ENCODE data around the gene DCXR. TPM values are rescaled to one million over a fixed set of nuclear protein-coding genes. Genes with fewer than 3 reads are reported as not detected.

Gene DCXR
- total RNA-seq, 1 experiment from 2014 or later = 120 TPM

GRCh38 chr17:82065193-82065637, 27.7 kb upstream of the DCXR start:
- no peak for DNase-seq
- POLR2A ChIA-PET (ENCODE audit: unreplicated experiment) = interaction anchor here (1.2 kb wide), 1 partner anchor 27 kb away, joined by 5 read pairs; the partner anchor contains the start of gene DCXR

GRCh38 chr17:82064433-82065192, 27.1 kb upstream of the DCXR start:
- intact Hi-C loops (cut with micrococcal nuclease; ENCODE audit: unreplicated experiment) = no loop called here
- peak overlapping the region; percentile 71 for H3K4me3 ChIP-seq
- H3K79me2 ChIP-seq (ENCODE audit: low read depth) = peaks cover 17% of the 10 kb centered on the region; the same call in 1 of the 2 replicates
- peak overlapping the region; percentile 89 for H3K4me2 ChIP-seq
- no peaks in the 10 kb centered on the region for H3K9me2 ChIP-seq (ENCODE audit: insufficient read depth)
- no peaks in the 10 kb centered on the region for H3K36me3 ChIP-seq (ENCODE audit: low read depth)
- no peak for TF ChIP-seq EZH2 (IDR thresholded peaks at IDR 0.05; ENCODE audit: low read depth)
- no peak for TF ChIP-seq CTCF (conservative IDR thresholded peaks at IDR 0.05)
- H3K27ac ChIP-seq = no peak overlapping the region
- BruUV-seq (replicated peaks) = TSS peak; percentile 42
- ChIA-PET POLR2A (ENCODE audit: unreplicated experiment) (interaction anchor here (0.7 to 1.2 kb wide), 2 partner anchors 27 to 177 kb away, joined by 3 to 5 read pairs; partner anchors contain the start of gene DCXR), CTCF (interaction anchor here (0.9 kb wide), 1 partner anchor 27 kb away, joined by 3 read pairs; the partner anchor contains the start of gene DCXR)
- H2AFZ ChIP-seq = peak overlapping the region; percentile 64; the same call in 1 of the 2 replicates
- H3F3A ChIP-seq (ENCODE audit: insufficient read depth, low read depth) = no peaks in the 10 kb centered on the region
- H4K20me1 ChIP-seq (ENCODE audit: insufficient read depth) = no peaks in the 10 kb centered on the region
- H3K4me1 ChIP-seq (replicated peaks; ENCODE audit: insufficient read depth) = peaks cover 9% of the 10 kb centered on the region; the same call in 1 of the 2 replicates
- no peaks in the 10 kb centered on the region for H3K9me3 ChIP-seq (ENCODE audit: insufficient read depth, low read depth)
- no peaks in the 10 kb centered on the region for H3K27me3 ChIP-seq (ENCODE audit: insufficient read depth, low read depth)
- DNase-seq = peak; percentile 38 to 73

More at GRCh38 chr17:82065193-82065637, 27.7 kb upstream of the DCXR start:
- H3K36me3 ChIP-seq (ENCODE audit: low read depth) = no peaks in the 10 kb centered on the region
- no peak overlapping the region for H3K27ac ChIP-seq
- intact Hi-C loops (cut with micrococcal nuclease; ENCODE audit: unreplicated experiment) = no loop called here
- H3F3A ChIP-seq (ENCODE audit: insufficient read depth, low read depth) = no peaks in the 10 kb centered on the region
- TF ChIP-seq EZH2 (IDR thresholded peaks at IDR 0.05; ENCODE audit: low read depth) (no peak), CTCF (conservative IDR thresholded peaks at IDR 0.05) (no peak)
- no peaks in the 10 kb centered on the region for H3K27me3 ChIP-seq (ENCODE audit: insufficient read depth, low read depth)
- peaks cover 17% of the 10 kb centered on the region; the same call in 1 of the 2 replicates for H3K79me2 ChIP-seq (ENCODE audit: low read depth)
- CTCF ChIA-PET = interaction anchor here (0.6 kb wide), 2 partner anchors 28 to 105 kb away, joined by 3 read pairs; partner anchors contain the start of gene DCXR
- H3K4me2 ChIP-seq = peak overlapping the region; percentile 89
- peak overlapping the region; percentile 71 for H3K4me3 ChIP-seq
- H4K20me1 ChIP-seq (ENCODE audit: insufficient read depth) = no peaks in the 10 kb centered on the region
- BruUV-seq (replicated peaks) = no TSS peak
- peak overlapping the region; percentile 64; the same call in 1 of the 2 replicates for H2AFZ ChIP-seq
- H3K9me3 ChIP-seq (ENCODE audit: insufficient read depth, low read depth) = no peaks in the 10 kb centered on the region
- no peaks in the 10 kb centered on the region for H3K9me2 ChIP-seq (ENCODE audit: insufficient read depth)
- H3K4me1 ChIP-seq (replicated peaks; ENCODE audit: insufficient read depth) = peaks cover 9% of the 10 kb centered on the region; the same call in 1 of the 2 replicates

GRCh38 chr17:82063424-82064415, 26.2 kb upstream of the DCXR start:
- H3K4me1 ChIP-seq (replicated peaks; ENCODE audit: insufficient read depth) = peaks cover 9% of the 10 kb centered on the region; the same call in 1 of the 2 replicates
- H3K4me3 ChIP-seq = peak overlapping the region; percentile 71
- no peaks in the 10 kb centered on the region for H3F3A ChIP-seq (ENCODE audit: insufficient read depth, low read depth)
- DNase-seq = no peak
- H3K9me2 ChIP-seq (ENCODE audit: insufficient read depth) = no peaks in the 10 kb centered on the region
- no peak overlapping the region for H3K27ac ChIP-seq
- H2AFZ ChIP-seq = no peak overlapping the region
- H3K27me3 ChIP-seq (ENCODE audit: insufficient read depth, low read depth) = no peaks in the 10 kb centered on the region
- TF ChIP-seq CTCF (conservative IDR thresholded peaks at IDR 0.05) (no peak), EZH2 (IDR thresholded peaks at IDR 0.05; ENCODE audit: low read depth) (no peak)
- no TSS peak for BruUV-seq (replicated peaks)
- H3K36me3 ChIP-seq (ENCODE audit: low read depth) = no peaks in the 10 kb centered on the region
- ChIA-PET POLR2A (ENCODE audit: unreplicated experiment) (interaction anchor here (0.7 kb wide), 1 partner anchor 35 kb away, joined by 3 read pairs; no protein-coding TSS in a partner anchor), CTCF (interaction anchor here (0.9 kb wide), 1 partner anchor 26 kb away, joined by 3 read pairs; the partner anchor contains the start of gene DCXR)
- peaks cover 17% of the 10 kb centered on the region; the same call in 1 of the 2 replicates for H3K79me2 ChIP-seq (ENCODE audit: low read depth)
- intact Hi-C loops (cut with micrococcal nuclease; ENCODE audit: unreplicated experiment) = no loop called here
- H4K20me1 ChIP-seq (ENCODE audit: insufficient read depth) = no peaks in the 10 kb centered on the region
- H3K4me2 ChIP-seq = peak overlapping the region; percentile 89
- no peaks in the 10 kb centered on the region for H3K9me3 ChIP-seq (ENCODE audit: insufficient read depth, low read depth)
